BLaER1 (cell line): ENCODE measurements around the gene MEMO1.

ENCODE experiments used
- H3K27ac ChIP-seq: shearing (Covaris generic); formaldehyde crosslinking; 2 replicates; pipeline ENCODE4 v1.8.1; 2022
- H3K27me3 ChIP-seq: shearing (Covaris generic); formaldehyde crosslinking; 2 replicates; pipeline ENCODE4 v1.8.1; 2022
- H3K36me3 ChIP-seq: shearing (Covaris generic); formaldehyde crosslinking; 2 replicates; pipeline ENCODE4 v1.8.1; 2022
- H3K4me1 ChIP-seq: shearing (Covaris generic); formaldehyde crosslinking; 2 replicates; pipeline ENCODE4 v1.8.1; 2022
- H3K4me2 ChIP-seq: shearing (Covaris generic); formaldehyde crosslinking; 2 replicates; pipeline ENCODE4 v1.8.1; 2022
- H3K4me3 ChIP-seq: shearing (Covaris generic); formaldehyde crosslinking; 2 replicates; pipeline ENCODE4 v1.8.1; 2022
- H3K9ac ChIP-seq: shearing (Covaris generic); formaldehyde crosslinking; 2 replicates; pipeline ENCODE4 v1.8.1; 2022
- H3K9me3 ChIP-seq: shearing (Covaris generic); formaldehyde crosslinking; 2 replicates; pipeline ENCODE4 v1.8.1; 2022
- H4K20me1 ChIP-seq: shearing (Covaris generic); formaldehyde crosslinking; 2 replicates; pipeline ENCODE4 v1.8.1; 2022
- Cebpa-rat ChIP-seq: shearing (Covaris generic); IDR thresholded peaks from 2 replicates; pipeline ENCODE4 v1.8.1; 2022

Gene MEMO1

DNA sequence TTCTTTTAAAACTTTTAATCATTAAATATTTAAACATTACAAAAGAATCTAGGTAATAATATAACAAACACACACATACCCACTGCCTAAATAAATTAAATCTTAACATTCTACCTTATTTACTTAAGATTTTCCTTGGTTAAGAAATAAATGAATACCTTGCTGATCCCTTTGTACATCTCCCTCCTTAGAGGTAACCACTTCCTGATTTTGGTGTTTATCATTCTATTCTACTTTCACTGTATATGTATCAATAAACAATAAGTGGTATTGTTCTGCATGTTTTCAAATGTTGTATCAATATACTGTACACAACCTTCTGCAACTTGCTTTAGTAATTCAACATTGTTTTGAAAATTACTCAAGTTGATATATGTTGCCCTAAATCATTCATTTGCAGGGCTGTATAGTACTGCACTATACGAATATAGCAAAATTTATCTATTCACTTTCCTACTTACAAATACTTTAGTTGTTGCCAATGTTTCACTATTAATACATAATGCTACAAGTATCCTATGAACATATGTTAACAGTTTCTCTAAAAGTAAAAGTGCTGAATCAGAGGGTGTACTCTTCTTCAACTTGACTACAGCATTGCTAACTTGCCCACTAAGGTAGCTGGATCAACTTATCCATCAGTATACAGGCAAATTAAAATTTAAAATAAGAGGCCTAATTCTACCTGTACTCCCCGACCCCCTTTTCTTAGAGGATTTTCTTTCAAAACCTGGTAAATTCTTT lies 65.8 kb downstream of the MEMO1 start:
- Histone ChIP-seq H4K20me1 (peaks cover 87% of the 10 kb centered on the region), H3K9ac (no peak overlapping the region), H3K4me1 (no peaks in the 10 kb centered on the region), H3K9me3 (no peaks in the 10 kb centered on the region), H3K27me3 (no peaks in the 10 kb centered on the region), H3K4me3 (no peak overlapping the region), H3K36me3 (peaks cover 44% of the 10 kb centered on the region), H3K4me2 (no peak overlapping the region), H3K27ac (no peak overlapping the region)
- no peak for TF ChIP-seq Cebpa-rat

DNA sequence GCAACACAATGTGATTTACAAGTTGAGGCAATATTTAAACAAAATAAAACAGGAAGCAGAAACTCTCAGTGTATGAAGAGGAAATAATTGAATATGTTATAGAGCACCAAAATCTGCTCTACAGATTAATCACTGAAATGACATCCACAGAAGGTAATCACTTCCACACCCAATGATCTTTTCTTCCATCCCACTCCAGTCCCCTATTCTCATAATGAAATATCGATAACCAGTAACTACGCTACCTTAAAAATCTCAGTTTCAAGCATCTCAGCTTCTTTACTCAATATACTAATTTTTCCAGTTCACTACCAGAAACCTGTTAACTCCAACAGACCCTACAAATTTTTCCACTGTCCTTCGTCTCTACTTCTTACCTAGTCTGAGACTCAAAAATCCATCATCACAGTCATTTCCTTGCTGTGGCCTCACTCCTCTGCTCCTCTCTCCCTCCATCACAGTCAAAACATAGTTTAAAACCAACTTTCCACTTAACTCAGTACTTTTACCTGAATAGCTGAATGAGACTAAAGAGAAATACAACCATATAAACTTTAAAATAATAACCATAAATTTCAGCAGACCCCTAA lies 67.1 kb downstream of the MEMO1 start:
- H3K9ac ChIP-seq: no peak overlapping the region
- no peaks in the 10 kb centered on the region for H3K27me3 ChIP-seq
- H3K9me3 ChIP-seq: no peaks in the 10 kb centered on the region
- H3K36me3 ChIP-seq: peaks cover 40% of the 10 kb centered on the region
- H3K27ac ChIP-seq: no peak overlapping the region
- H4K20me1 ChIP-seq: peaks cover 83% of the 10 kb centered on the region
- no peak for TF ChIP-seq Cebpa-rat
- H3K4me2 ChIP-seq: no peak overlapping the region
- H3K4me3 ChIP-seq: no peak overlapping the region
- H3K4me1 ChIP-seq: no peaks in the 10 kb centered on the region

DNA sequence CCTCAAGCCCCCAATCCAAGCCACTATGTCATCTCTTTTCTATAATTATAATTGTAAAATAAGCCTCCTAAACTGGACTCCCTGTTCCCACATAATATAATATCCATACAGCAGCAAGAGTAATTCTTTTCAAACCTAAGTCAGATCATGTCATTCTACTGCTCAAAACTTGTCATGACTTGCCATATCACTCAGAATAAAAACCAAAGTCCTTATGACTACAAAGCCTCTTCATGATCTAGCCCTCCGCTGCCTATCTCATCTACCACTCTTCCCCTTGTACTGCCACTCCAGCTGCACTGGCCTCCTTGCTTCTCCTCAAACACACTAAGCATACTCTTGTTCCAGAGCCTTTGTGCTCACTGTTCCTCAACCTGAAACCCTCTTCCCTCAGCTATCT lies 69.9 kb downstream of the MEMO1 start:
- Histone ChIP-seq H3K4me3 (no peak overlapping the region), H3K4me2 (no peak overlapping the region), H3K9me3 (no peaks in the 10 kb centered on the region), H4K20me1 (peaks cover 66% of the 10 kb centered on the region), H3K27ac (no peak overlapping the region), H3K4me1 (no peaks in the 10 kb centered on the region), H3K27me3 (no peaks in the 10 kb centered on the region), H3K9ac (no peak overlapping the region), H3K36me3 (peaks cover 42% of the 10 kb centered on the region)
- TF ChIP-seq Cebpa-rat: no peak

DNA sequence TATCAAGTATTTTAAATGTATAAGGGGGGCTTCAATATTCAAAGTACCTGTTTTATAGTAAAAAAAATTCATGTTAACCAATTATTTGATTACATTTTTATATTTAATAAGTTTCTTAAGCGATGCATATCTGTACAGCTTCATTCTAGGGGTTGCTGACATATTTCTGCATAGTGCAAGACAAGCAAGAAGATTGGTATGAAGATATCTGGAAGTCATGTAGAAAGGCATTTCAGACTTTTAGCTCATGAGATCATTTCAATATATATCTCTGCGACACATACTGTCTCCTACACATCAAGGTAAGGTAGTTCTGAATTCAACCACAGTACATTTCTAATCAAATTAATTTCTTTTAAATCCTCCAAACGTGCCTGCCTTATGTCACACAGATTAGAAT lies 73.1 kb downstream of the MEMO1 start:
- H3K27me3 ChIP-seq: no peaks in the 10 kb centered on the region
- H3K9ac ChIP-seq: no peak overlapping the region
- peaks cover 61% of the 10 kb centered on the region for H4K20me1 ChIP-seq
- H3K4me1 ChIP-seq: no peaks in the 10 kb centered on the region
- no peak overlapping the region for H3K4me3 ChIP-seq
- H3K4me2 ChIP-seq: no peak overlapping the region
- H3K27ac ChIP-seq: no peak overlapping the region
- TF ChIP-seq Cebpa-rat: no peak
- peaks cover 41% of the 10 kb centered on the region for H3K36me3 ChIP-seq
- H3K9me3 ChIP-seq: no peaks in the 10 kb centered on the region

DNA sequence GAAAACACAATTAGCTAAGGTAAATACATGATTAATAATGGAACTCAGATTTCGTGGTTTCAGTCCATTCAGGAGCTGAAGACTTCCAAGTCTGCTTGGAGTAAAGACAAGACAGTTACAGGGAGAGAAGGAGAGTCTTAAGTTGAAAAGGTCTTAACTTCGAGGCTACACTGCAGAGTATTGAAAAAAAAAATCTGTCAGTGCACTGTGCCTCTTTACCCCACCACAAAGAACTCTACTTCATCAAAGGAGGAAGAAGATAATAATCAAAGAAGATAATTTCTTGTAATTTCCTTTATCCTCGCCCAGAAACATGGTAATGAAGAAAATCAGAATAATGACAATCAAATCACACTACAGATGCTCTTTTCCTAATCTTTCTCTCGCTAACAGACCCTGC lies 75.4 kb downstream of the MEMO1 start:
- Histone ChIP-seq H3K36me3 (peaks cover 25% of the 10 kb centered on the region; the same call in 1 of the 2 replicates), H3K4me1 (no peaks in the 10 kb centered on the region), H3K27ac (no peak overlapping the region)

DNA sequence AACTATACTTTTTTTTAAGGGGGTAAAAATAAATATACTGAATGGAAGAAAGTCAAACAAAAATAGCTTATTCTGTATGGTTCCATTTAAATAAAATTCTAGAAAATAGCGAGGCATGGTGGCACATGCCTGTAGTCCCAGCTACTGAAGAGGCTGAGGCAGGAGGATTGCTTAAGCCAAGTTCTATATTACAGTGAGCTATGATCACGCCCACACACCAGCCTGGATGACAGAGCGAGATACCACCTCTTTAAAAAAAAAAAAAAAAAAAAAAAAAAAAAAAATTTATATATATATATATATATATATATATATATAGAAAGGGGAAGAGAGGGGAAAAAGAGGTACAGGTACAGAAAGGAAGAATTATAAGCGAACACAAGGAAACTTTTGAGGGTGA lies 77.7 kb downstream of the MEMO1 start:
- Histone ChIP-seq H3K27ac (no peak overlapping the region), H3K4me1 (no peaks in the 10 kb centered on the region), H4K20me1 (peaks cover 45% of the 10 kb centered on the region), H3K36me3 (peaks cover 28% of the 10 kb centered on the region), H3K4me3 (no peak overlapping the region), H3K9me3 (no peaks in the 10 kb centered on the region), H3K4me2 (no peak overlapping the region), H3K27me3 (no peaks in the 10 kb centered on the region), H3K9ac (no peak overlapping the region)
- no peak for TF ChIP-seq Cebpa-rat

More for the DNA sequence above, 75.4 kb downstream of the MEMO1 start:
- Histone ChIP-seq H3K4me2 (no peak overlapping the region), H3K9me3 (no peaks in the 10 kb centered on the region), H3K9ac (no peak overlapping the region), H3K4me3 (no peak overlapping the region), H3K27me3 (no peaks in the 10 kb centered on the region), H4K20me1 (peaks cover 59% of the 10 kb centered on the region)
- no peak for TF ChIP-seq Cebpa-rat

DNA sequence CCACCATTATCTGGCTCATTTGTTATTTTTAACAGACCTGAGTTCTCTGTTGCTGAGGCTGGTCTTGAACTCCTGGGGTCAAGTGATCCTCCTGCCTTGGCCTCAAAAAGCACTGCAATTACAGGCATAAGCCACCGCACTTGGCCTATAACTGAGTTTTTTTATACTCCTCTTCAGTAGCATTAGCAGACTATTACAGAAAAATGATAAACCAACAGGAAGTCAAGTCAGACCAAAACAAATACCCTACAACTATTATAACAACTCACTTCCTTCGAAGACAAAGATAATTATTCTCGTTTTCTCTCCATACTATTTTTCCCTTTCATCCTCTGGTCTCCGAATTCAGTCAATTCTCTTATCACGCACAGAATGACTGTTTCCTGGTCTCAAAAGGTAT lies 78.2 kb downstream of the MEMO1 start:
- Histone ChIP-seq H3K27ac (no peak overlapping the region), H3K27me3 (no peaks in the 10 kb centered on the region), H3K9me3 (no peaks in the 10 kb centered on the region), H3K4me2 (no peak overlapping the region), H3K36me3 (peaks cover 29% of the 10 kb centered on the region), H3K4me3 (no peak overlapping the region), H4K20me1 (peaks cover 45% of the 10 kb centered on the region), H3K4me1 (no peaks in the 10 kb centered on the region), H3K9ac (no peak overlapping the region)
- no peak for TF ChIP-seq Cebpa-rat

DNA sequence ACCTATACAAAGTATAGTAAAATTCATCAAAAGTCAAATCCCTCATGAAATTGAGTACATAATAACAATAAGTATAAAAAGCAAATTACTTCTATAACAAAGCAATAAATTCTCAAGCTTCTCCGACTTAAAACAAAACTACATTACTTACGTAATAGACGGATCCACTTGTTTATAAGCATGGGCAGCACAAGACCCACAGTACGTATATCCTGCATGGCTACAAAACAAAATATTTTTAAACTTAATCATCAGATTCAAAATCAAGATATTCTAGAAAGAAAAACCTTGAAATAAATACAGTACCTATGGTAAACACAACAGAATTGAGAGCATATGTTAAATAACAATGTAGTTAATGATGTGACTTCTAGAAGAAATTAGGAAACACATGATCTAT lies 78.9 kb downstream of the MEMO1 start:
- no peak for TF ChIP-seq Cebpa-rat
- H3K27ac ChIP-seq: no peak overlapping the region

DNA sequence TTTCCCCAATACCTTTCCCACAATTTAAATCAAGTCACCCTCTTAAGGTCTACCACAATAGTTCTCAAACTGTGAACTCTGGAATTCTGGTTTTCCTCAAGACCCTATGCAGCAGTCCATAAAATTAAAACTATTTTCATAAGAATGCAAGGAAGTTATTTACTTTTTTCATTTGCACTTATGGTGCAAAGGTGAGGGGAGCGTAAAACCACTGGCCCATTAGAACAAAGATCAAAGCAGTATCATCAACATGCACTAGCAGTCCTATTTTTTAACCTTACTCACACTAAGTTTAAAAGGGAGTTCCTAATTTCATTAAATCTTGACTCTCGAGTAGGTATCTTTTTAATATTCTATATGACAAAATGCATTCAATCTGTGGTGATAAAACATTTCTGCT lies 85.3 kb downstream of the MEMO1 start:
- no peaks in the 10 kb centered on the region for H3K27me3 ChIP-seq
- H3K36me3 ChIP-seq: peaks cover 38% of the 10 kb centered on the region
- H3K4me2 ChIP-seq: no peak overlapping the region
- H3K4me3 ChIP-seq: no peak overlapping the region
- no peaks in the 10 kb centered on the region for H3K4me1 ChIP-seq
- TF ChIP-seq Cebpa-rat: no peak
- H3K27ac ChIP-seq: no peak overlapping the region
- no peaks in the 10 kb centered on the region for H3K9me3 ChIP-seq
- no peak overlapping the region for H3K9ac ChIP-seq
- 0 out of 2 replicates have a peak, but pooled peaks cover 8% of the 10 kb centered on the region for H4K20me1 ChIP-seq

More for the DNA sequence above, 78.9 kb downstream of the MEMO1 start:
- H3K4me1 ChIP-seq: no peaks in the 10 kb centered on the region
- no peak overlapping the region for H3K4me3 ChIP-seq
- H3K4me2 ChIP-seq: no peak overlapping the region
- H3K36me3 ChIP-seq: peaks cover 32% of the 10 kb centered on the region
- H3K27me3 ChIP-seq: no peaks in the 10 kb centered on the region
- H3K9me3 ChIP-seq: no peaks in the 10 kb centered on the region
- no peak overlapping the region for H3K9ac ChIP-seq
- H4K20me1 ChIP-seq: peaks cover 45% of the 10 kb centered on the region

DNA sequence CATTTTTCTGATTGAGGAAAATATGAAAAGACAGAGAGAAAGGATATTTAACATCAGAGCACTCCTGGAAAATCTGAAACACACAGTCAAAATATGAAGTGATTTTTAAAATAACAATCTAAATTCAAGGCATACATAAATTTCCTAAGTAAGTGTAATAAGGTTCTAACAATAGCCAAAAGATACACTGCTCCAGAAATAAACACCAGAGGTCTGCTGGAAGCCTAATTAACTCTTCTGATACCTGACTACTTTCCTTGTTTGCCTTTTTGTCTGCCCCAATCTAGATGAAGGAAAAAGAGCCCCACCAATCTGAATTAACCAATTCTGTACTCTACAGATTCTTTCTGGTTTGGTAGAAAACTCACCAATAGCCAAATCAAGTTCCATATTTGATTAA lies 87.1 kb downstream of the MEMO1 start:
- Histone ChIP-seq H3K36me3 (peaks cover 43% of the 10 kb centered on the region), H4K20me1 (0 out of 2 replicates have a peak, but pooled peaks cover 8% of the 10 kb centered on the region), H3K27ac (no peak overlapping the region), H3K9ac (no peak overlapping the region), H3K4me2 (no peak overlapping the region), H3K27me3 (no peaks in the 10 kb centered on the region), H3K4me3 (no peak overlapping the region), H3K4me1 (no peaks in the 10 kb centered on the region), H3K9me3 (no peaks in the 10 kb centered on the region)
- no peak for TF ChIP-seq Cebpa-rat
